Measurements from ENCODE around the gene ARHGAP31. TPM values are rescaled to one million over a fixed set of nuclear protein-coding genes. Genes with fewer than 3 reads are reported as not detected.
"Not testable (repeated sequence)": the region's sequence is repeated elsewhere in the genome, so short reads cannot be mapped to it uniquely, and the experiment has no call there.

ARHGAP31 gene
- total RNA-seq, 4 donors from 2014 or later, result 40.5 to 46.5 (median 44.4) TPM

- Histone ChIP-seq H3K4me1 (peaks cover 0 to 74% (median 21%) of the 10 kb centered on the region in 4 donors), H3K27me3 (no peaks in the 10 kb centered on the region), H3K4me3 (no peak overlapping the region), H3K36me3 (no peaks in the 10 kb centered on the region), H3K9me3 (no peaks in the 10 kb centered on the region), H3K27ac (peak overlapping the region in 3 of 4 donors; percentile 31 to 70 (median 69))
- DNase-seq (ENCODE audit: low spot score in 2 of 2), result no peak
- WGBS, 2 donors, result 44 to 57% methylated on average over 4 of the region's 4 CpGs
- no peak for TF ChIP-seq EP300 (IDR thresholded peaks at IDR 0.05)
- TF ChIP-seq POLR2A (IDR thresholded peaks at IDR 0.05), result no peak
Measured at GRCh38 chr3:119352034-119352609, 57.9 kb downstream of the ARHGAP31 start.

- Histone ChIP-seq H3K27ac (peak overlapping the region in 3 of 4 donors; percentile 41 to 70 (median 69)), H3K4me3 (no peak overlapping the region), H3K4me1 (peaks cover 0 to 79% (median 21%) of the 10 kb centered on the region in 4 donors), H3K27me3 (no peaks in the 10 kb centered on the region), H3K36me3 (no peaks in the 10 kb centered on the region), H3K9me3 (no peaks in the 10 kb centered on the region)
- TF ChIP-seq CTCF (IDR thresholded peaks at IDR 0.05) (peak; percentile 18 to 62 (median 36)), EP300 (IDR thresholded peaks at IDR 0.05) (no peak)
- peak in 1 of 2 donors; percentile 37 for DNase-seq (ENCODE audit: low spot score in 2 of 2)
- 52 to 65% methylated on average over 6 of the region's 6 CpGs for WGBS, 2 donors
Measured at GRCh38 chr3:119352863-119353527, 58.8 kb downstream of the ARHGAP31 start.

GRCh38 chr3:119355608-119356007, 61.4 kb downstream of the ARHGAP31 start:
- not testable (repeated sequence) for H3K4me3 ChIP-seq; DNase-seq (ENCODE audit: low spot score in 2 of 2); H3K36me3 ChIP-seq; H3K9me3 ChIP-seq; H3K27ac ChIP-seq; H3K27me3 ChIP-seq
- 90 to 95% methylated on average over 5 of the region's 5 CpGs for WGBS, 2 donors
- H3K4me1 ChIP-seq, result peaks cover 0 to 78% (median 28%) of the 10 kb centered on the region in 4 donors

GRCh38 chr3:119356646-119357045, 62.5 kb downstream of the ARHGAP31 start:
- H3K4me3 ChIP-seq, result no peak overlapping the region
- DNase-seq (ENCODE audit: low spot score in 2 of 2), result no peak
- H3K27me3 ChIP-seq, result no peaks in the 10 kb centered on the region
- peaks cover 0 to 72% (median 29%) of the 10 kb centered on the region in 4 donors for H3K4me1 ChIP-seq
- H3K9me3 ChIP-seq, result no peaks in the 10 kb centered on the region
- TF ChIP-seq CTCF (IDR thresholded peaks at IDR 0.05) (no peak), POLR2A (IDR thresholded peaks at IDR 0.05) (no peak), EP300 (IDR thresholded peaks at IDR 0.05) (no peak)
- H3K27ac ChIP-seq, result peak overlapping the region in 2 of 4 donors; percentile 20 to 74
- H3K36me3 ChIP-seq, result no peaks in the 10 kb centered on the region

- Histone ChIP-seq H3K4me1 (peaks cover 0 to 67% (median 27%) of the 10 kb centered on the region in 4 donors), H3K36me3 (no peaks in the 10 kb centered on the region), H3K27ac (peak overlapping the region in 3 of 4 donors; percentile 9 to 74 (median 20)), H3K27me3 (no peaks in the 10 kb centered on the region), H3K9me3 (no peaks in the 10 kb centered on the region), H3K4me3 (peak overlapping the region in 1 of 4 donors; percentile 19)
- DNase-seq (ENCODE audit: low spot score in 2 of 2), result no peak
- 28 to 32% methylated on average over 6 of the region's 6 CpGs for WGBS, 2 donors
- no peak for TF ChIP-seq EP300 (IDR thresholded peaks at IDR 0.05)
- TF ChIP-seq POLR2A (IDR thresholded peaks at IDR 0.05), result no peak
- no peak for TF ChIP-seq CTCF (IDR thresholded peaks at IDR 0.05)
Measured at GRCh38 chr3:119357190-119357589, 63.0 kb downstream of the ARHGAP31 start.

All from tibial nerve (tissue), 4 donors.